Prostate gland (tissue), 1 donor: ENCODE results near the gene SPTBN1.

Experiments
- POLR2A ChIP-seq: fragments of 450-650 bp; IDR thresholded peaks from one replicate; pipeline ENCODE4 v1.6.1; 2016; ENCODE audit warnings: antibody characterized with exemption, mild to moderate bottlenecking
- POLR2AphosphoS5 ChIP-seq: sonication (generic); formaldehyde crosslinking; IDR thresholded peaks from one replicate; pipeline ENCODE4 v1.6.1; 2017; ENCODE audit warnings: antibody characterized with exemption

DNA sequence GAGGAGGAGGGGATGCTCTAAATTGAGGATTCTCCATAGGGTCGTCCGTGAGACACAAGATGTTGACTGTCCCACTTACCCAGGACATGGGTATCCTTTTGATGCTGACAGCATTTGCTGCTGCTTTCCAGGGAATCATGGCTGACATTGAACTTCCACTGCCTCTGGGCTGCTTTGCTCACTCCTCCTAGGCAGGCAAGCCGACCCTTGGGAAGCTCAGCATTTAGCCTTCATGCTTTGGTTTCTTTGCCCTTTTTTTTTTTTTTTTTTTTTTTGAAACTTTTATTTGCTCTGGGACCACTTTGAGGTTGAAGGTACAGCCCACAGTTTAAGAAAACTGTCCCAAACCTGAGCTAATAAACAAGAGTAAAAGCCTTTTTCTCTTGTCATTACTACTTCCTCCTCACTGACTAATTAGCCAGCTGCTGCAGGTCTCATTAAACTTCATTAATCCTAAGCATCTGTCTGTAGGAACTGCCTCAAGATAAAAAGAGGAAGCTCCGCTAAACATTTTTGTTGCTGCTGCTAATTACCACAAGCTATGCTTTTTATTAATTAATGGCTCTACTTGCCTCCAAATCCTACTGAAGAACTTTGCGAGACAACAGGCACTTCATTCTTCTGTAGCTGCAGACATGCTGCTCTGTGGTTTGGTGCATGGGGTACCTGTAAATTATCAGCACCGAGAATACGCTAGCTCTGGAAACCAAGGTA is 125.4 kb downstream of the SPTBN1 start:
- no peak for TF ChIP-seq POLR2AphosphoS5
- no peak for TF ChIP-seq POLR2A
